ENCODE measurements around the gene HNRNPCL4. TPM values are rescaled to one million over a fixed set of nuclear protein-coding genes. Genes with fewer than 3 reads are reported as not detected.
"Not testable (repeated sequence)": the region's sequence is repeated elsewhere in the genome, so short reads cannot be mapped to it uniquely, and the experiment has no call there.

Gene HNRNPCL4
- polyA plus RNA-seq, result not detected
- long read RNA-seq, donor 1, result 0 reads
- long read RNA-seq, donor 2, result 0 reads
- long read RNA-seq, donor 3, result 0 reads
- long read RNA-seq, donor 4, result 0 reads
- long read RNA-seq, donor 5, result 0 reads
- long read RNA-seq, donor 6, result 0 reads
- long read RNA-seq, donor 7, result 0 reads
- long read RNA-seq, donor 8, result 0 reads
- long read RNA-seq, donor 9, result 0 reads
- long read RNA-seq, donor 10, result 0 reads

DNA sequence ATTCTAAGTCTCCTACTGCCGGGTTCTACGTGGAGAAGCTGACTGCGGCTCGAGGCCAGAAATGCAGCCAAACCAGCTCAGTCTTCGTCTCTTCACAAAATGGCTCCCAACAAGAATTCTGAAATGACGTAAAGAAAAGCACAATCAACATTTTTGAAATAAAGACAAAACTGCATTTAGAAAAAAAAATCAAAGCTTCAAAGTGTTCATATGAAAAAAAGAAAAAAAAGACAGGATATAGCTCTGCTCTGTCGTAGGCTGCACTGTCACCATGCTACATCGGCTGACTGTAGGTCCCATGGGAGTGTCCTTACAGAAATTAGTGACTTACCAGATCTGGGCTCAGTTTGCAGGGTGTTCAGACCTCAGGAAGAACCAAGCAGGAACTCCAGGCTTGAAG, at the start of gene HNRNPCL4:
Gene HNRNPCL4 (minus strand): TSS at position 101 of the 400 bp plus-strand sequence. CDS start 164 bp downstream, outside the sequence.
- not testable (repeated sequence) for H3K27me3 ChIP-seq (ENCODE audit: control insufficient read depth in 3 of 3, insufficient read depth in 3 of 3, low read length in 3 of 3); DNase-seq; H3K4me1 ChIP-seq (ENCODE audit: control insufficient read depth in 3 of 3, insufficient read depth in 2 of 3, low read depth in 1 of 3, low read length in 2 of 3); FAIRE-seq; H3K4me3 ChIP-seq (ENCODE audit: low read depth in 1 of 3, low read length in 3 of 3); H3K27ac ChIP-seq (ENCODE audit: low read depth in 1 of 3, low read length in 2 of 3); H3K9me3 ChIP-seq (ENCODE audit: control insufficient read depth in 2 of 2, insufficient read depth in 1 of 2, low read depth in 1 of 2, low read length in 1 of 2); H3K36me3 ChIP-seq (ENCODE audit: control insufficient read depth in 3 of 3, insufficient read depth in 2 of 3, low read depth in 1 of 3, low read length in 3 of 3)
- no CpG with 5 or more reads among the region's 8 CpGs for WGBS, 3 donors

DNA sequence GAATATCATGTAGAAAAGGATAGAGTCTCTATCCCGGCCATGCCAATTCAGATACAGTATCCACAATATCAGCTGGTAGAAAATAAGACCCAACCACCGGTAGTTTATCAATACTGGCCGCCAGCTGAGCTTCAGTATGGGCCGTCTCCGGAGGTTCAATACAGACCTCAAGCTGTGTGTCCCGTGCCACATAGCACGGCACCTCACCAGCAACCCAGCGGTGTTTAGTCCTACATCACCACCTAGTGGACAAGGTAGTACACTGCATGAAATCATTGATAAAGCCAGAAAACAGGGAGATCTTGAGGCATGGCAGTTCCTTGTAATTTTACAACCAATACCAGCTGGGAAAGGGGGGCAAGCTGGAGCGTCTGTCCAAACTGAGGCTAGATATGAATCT, 43.3 kb upstream of the HNRNPCL4 start:
- H3K27me3 ChIP-seq (ENCODE audit: control insufficient read depth in 3 of 3, insufficient read depth in 3 of 3, low read length in 3 of 3); FAIRE-seq; H3K36me3 ChIP-seq (ENCODE audit: control insufficient read depth in 3 of 3, insufficient read depth in 2 of 3, low read depth in 1 of 3, low read length in 3 of 3); DNase-seq; H3K4me1 ChIP-seq (ENCODE audit: control insufficient read depth in 3 of 3, insufficient read depth in 2 of 3, low read depth in 1 of 3, low read length in 2 of 3); H3K9me3 ChIP-seq (ENCODE audit: control insufficient read depth in 2 of 2, insufficient read depth in 1 of 2, low read depth in 1 of 2, low read length in 1 of 2); H3K4me3 ChIP-seq (ENCODE audit: low read depth in 1 of 3, low read length in 3 of 3); H3K27ac ChIP-seq (ENCODE audit: low read depth in 1 of 3, low read length in 2 of 3): not testable (repeated sequence)
- WGBS, 3 donors, result no CpG with 5 or more reads among the region's 9 CpGs

DNA sequence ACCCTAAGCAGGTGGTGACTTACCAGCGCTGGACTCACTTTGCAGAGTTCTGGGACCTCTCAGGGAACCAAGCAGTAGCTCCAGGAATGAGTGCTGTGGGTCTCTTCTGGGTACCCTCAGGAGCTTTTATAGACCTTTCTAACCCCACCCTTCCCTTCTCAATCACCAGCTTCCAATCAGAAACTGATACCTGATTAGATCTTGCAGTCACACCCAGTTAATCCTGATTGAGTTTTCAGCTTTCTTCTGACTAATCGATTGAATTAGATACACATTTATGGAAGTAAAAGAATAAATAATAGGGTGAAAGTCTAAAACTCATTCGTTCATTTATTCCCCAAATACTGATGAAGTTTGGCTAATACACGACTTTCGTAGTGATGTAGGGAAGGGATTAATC, 35.9 kb upstream of the HNRNPCL4 start, which contains the start of gene PRAMEF13:
Gene PRAMEF13 (minus strand): TSS at position 101 of the 400 bp plus-strand sequence. CDS start 1,820 bp downstream, outside the sequence.
- WGBS, 3 donors, result 79% methylated on average over 1 of the region's 5 CpGs; no CpG with 5 or more reads in 2 of the 3 donors
- not testable (repeated sequence) for H3K4me3 ChIP-seq (ENCODE audit: low read depth in 1 of 3, low read length in 3 of 3)

DNA sequence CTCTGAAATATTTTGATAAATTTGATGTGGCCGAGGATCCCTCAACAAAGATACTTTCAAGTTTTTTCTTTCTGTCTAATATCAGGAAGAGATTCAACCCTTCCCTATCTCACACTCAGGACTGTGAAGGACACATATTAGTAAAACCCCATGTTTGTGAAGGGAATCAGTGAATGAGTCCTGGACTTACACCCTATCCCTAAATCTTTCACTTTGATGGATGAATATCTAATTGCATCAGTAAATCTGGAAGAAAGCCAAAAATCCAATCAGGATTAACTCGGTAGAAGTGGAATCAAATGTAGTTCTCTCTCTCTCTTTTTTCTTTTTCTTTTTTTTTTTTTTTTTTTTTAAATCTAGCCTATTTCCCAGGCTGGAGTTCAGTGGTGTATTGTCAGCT, 6.1 kb upstream of the HNRNPCL4 start, which contains the start of gene PRAMEF9:
Gene PRAMEF9 (plus strand): TSS at position 301 of the 400 bp plus-strand sequence. CDS start 3,433 bp downstream, outside the sequence.
- not testable (repeated sequence) for FAIRE-seq; H3K27me3 ChIP-seq (ENCODE audit: control insufficient read depth in 3 of 3, insufficient read depth in 3 of 3, low read length in 3 of 3); H3K4me1 ChIP-seq (ENCODE audit: control insufficient read depth in 3 of 3, insufficient read depth in 2 of 3, low read depth in 1 of 3, low read length in 2 of 3); H3K4me3 ChIP-seq (ENCODE audit: low read depth in 1 of 3, low read length in 3 of 3); H3K27ac ChIP-seq (ENCODE audit: low read depth in 1 of 3, low read length in 2 of 3); H3K36me3 ChIP-seq (ENCODE audit: control insufficient read depth in 3 of 3, insufficient read depth in 2 of 3, low read depth in 1 of 3, low read length in 3 of 3); DNase-seq; H3K9me3 ChIP-seq (ENCODE audit: control insufficient read depth in 2 of 2, insufficient read depth in 1 of 2, low read depth in 1 of 2, low read length in 1 of 2)
- 81 to 95% (median 89%) methylated on average over 1 of the region's 2 CpGs for WGBS, 3 donors

More for the DNA sequence above, 35.9 kb upstream of the HNRNPCL4 start, which contains the start of gene PRAMEF13:
- DNase-seq; H3K27ac ChIP-seq (ENCODE audit: low read depth in 1 of 3, low read length in 2 of 3); H3K9me3 ChIP-seq (ENCODE audit: control insufficient read depth in 2 of 2, insufficient read depth in 1 of 2, low read depth in 1 of 2, low read length in 1 of 2); H3K27me3 ChIP-seq (ENCODE audit: control insufficient read depth in 3 of 3, insufficient read depth in 3 of 3, low read length in 3 of 3); FAIRE-seq; H3K36me3 ChIP-seq (ENCODE audit: control insufficient read depth in 3 of 3, insufficient read depth in 2 of 3, low read depth in 1 of 3, low read length in 3 of 3); H3K4me1 ChIP-seq (ENCODE audit: control insufficient read depth in 3 of 3, insufficient read depth in 2 of 3, low read depth in 1 of 3, low read length in 2 of 3): not testable (repeated sequence)

DNA sequence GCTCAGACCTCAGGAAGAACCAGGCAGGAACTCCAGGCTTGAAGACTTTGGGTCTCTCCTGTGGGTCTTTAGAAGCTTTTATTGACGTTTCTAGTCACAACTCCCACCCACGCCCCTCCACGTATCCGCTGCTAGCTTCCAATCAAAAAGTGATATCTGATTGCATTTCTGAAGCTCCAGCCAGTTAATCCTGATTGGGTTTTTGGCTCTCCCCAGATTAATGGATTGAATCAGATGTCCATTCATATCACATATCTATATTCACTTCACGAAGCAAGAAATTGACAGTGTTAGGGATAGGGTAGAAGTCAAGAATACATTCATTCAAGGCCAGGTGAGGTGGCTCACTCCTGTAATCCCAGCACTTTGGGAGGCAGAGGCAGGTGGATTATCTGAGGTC, 9.5 kb downstream of the HNRNPCL4 start, which contains the start of gene PRAMEF26:
Gene PRAMEF26 (minus strand): TSS at position 101 of the 400 bp plus-strand sequence. CDS start 2,914 bp downstream, outside the sequence.
- not testable (repeated sequence) for H3K27me3 ChIP-seq (ENCODE audit: control insufficient read depth in 3 of 3, insufficient read depth in 3 of 3, low read length in 3 of 3); H3K4me3 ChIP-seq (ENCODE audit: low read depth in 1 of 3, low read length in 3 of 3); H3K36me3 ChIP-seq (ENCODE audit: control insufficient read depth in 3 of 3, insufficient read depth in 2 of 3, low read depth in 1 of 3, low read length in 3 of 3); H3K9me3 ChIP-seq (ENCODE audit: control insufficient read depth in 2 of 2, insufficient read depth in 1 of 2, low read depth in 1 of 2, low read length in 1 of 2); FAIRE-seq; H3K4me1 ChIP-seq (ENCODE audit: control insufficient read depth in 3 of 3, insufficient read depth in 2 of 3, low read depth in 1 of 3, low read length in 2 of 3); H3K27ac ChIP-seq (ENCODE audit: low read depth in 1 of 3, low read length in 2 of 3); DNase-seq
- 86% methylated on average over 1 of the region's 5 CpGs; no CpG with 5 or more reads in 2 of the 3 donors for WGBS, 3 donors

DNA sequence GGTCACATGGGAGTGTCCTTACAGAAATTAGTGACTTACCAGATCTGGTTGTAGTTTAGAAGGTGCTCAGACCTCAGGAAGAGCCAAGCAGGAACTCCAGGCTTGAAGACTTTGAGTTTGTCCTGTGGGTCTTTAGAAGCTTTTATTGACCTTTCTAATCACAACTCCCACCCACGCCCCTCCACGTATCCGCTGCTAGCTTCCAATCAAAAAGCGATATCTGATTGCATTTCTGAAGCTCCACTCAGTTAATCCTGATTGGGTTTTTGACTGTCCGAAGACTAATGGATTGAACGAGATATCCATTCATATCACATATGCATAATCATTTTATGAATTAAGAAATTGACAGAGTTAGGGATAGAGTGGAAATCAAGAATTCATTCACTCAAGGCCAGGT, 48.7 kb downstream of the HNRNPCL4 start, which contains the start of gene HNRNPCL2:
Gene HNRNPCL2 (minus strand): TSS at position 101 of the 400 bp plus-strand sequence. CDS start 454 bp downstream, outside the sequence.
- not testable (repeated sequence) for H3K4me3 ChIP-seq (ENCODE audit: low read depth in 1 of 3, low read length in 3 of 3); H3K36me3 ChIP-seq (ENCODE audit: control insufficient read depth in 3 of 3, insufficient read depth in 2 of 3, low read depth in 1 of 3, low read length in 3 of 3); FAIRE-seq; H3K27ac ChIP-seq (ENCODE audit: low read depth in 1 of 3, low read length in 2 of 3); DNase-seq; H3K27me3 ChIP-seq (ENCODE audit: control insufficient read depth in 3 of 3, insufficient read depth in 3 of 3, low read length in 3 of 3); H3K4me1 ChIP-seq (ENCODE audit: control insufficient read depth in 3 of 3, insufficient read depth in 2 of 3, low read depth in 1 of 3, low read length in 2 of 3); H3K9me3 ChIP-seq (ENCODE audit: control insufficient read depth in 2 of 2, insufficient read depth in 1 of 2, low read depth in 1 of 2, low read length in 1 of 2)
- 85 to 86% (median 85%) methylated on average over 6 of the region's 6 CpGs for WGBS, 3 donors

Other genes starting within 250 kb of the HNRNPCL4 start
- not detected for gene PRAMEF7, start 249.0 kb downstream of the HNRNPCL4 start, polyA plus RNA-seq
- gene PRAMEF6, start 218.1 kb downstream of the HNRNPCL4 start, polyA plus RNA-seq, result not detected
- gene PRAMEF27, start 109.1 kb downstream of the HNRNPCL4 start, polyA plus RNA-seq, result not detected
- not detected for gene HNRNPCL3, start 104.9 kb downstream of the HNRNPCL4 start, polyA plus RNA-seq
- gene PRAMEF25, start 94.9 kb downstream of the HNRNPCL4 start, polyA plus RNA-seq, result not detected
- gene HNRNPCL2, start 48.8 kb downstream of the HNRNPCL4 start, polyA plus RNA-seq, result not detected
- gene PRAMEF26, start 9.6 kb downstream of the HNRNPCL4 start, polyA plus RNA-seq, result not detected
- gene PRAMEF9, start 6.2 kb upstream of the HNRNPCL4 start, polyA plus RNA-seq, result not detected
- gene PRAMEF13, start 35.8 kb upstream of the HNRNPCL4 start, polyA plus RNA-seq, result not detected
- gene PRAMEF18, start 60.5 kb upstream of the HNRNPCL4 start, polyA plus RNA-seq, result not detected
- gene PRAMEF5, start 88.6 kb upstream of the HNRNPCL4 start, polyA plus RNA-seq, result not detected
- not detected for gene PRAMEF8, start 119.5 kb upstream of the HNRNPCL4 start, polyA plus RNA-seq
- not detected for gene PRAMEF33, start 137.9 kb upstream of the HNRNPCL4 start, polyA plus RNA-seq
- not detected for gene PRAMEF15, start 149.9 kb upstream of the HNRNPCL4 start, polyA plus RNA-seq
- not detected for gene PRAMEF14, start 181.5 kb upstream of the HNRNPCL4 start, polyA plus RNA-seq
- gene PRAMEF19, start 206.3 kb upstream of the HNRNPCL4 start, polyA plus RNA-seq, result not detected
- not detected for gene PRAMEF17, start 224.0 kb upstream of the HNRNPCL4 start, polyA plus RNA-seq
- gene PRAMEF20, start 244.8 kb upstream of the HNRNPCL4 start, polyA plus RNA-seq, result not detected